Mesothelial cell of epicardium (in vitro differentiated cells): ENCODE measurements around the gene ASPM. TPM values are rescaled to one million over a fixed set of nuclear protein-coding genes. Genes with fewer than 3 reads are reported as not detected.

Experiments
- DNase-seq, 2 experiments: peaks; one replicate each; pipeline ENCODE4 v3.0.0; 2021; ENCODE audit warnings: low spot score in 2 of 2; ENCODE audit not compliant: unreplicated experiment in 2 of 2
- H3K27ac Mint-ChIP-seq: 2 replicates; pipeline ENCODE4 v1.8.0; 2021; ENCODE audit warnings: mixed read lengths
- H3K27me3 Mint-ChIP-seq: 2 replicates; pipeline ENCODE4 v1.8.0; 2021; ENCODE audit warnings: low read depth, mixed read lengths
- H3K36me3 Mint-ChIP-seq: 2 replicates; pipeline ENCODE4 v1.8.0; 2021; ENCODE audit warnings: mixed read lengths
- H3K4me1 Mint-ChIP-seq: 2 replicates; pipeline ENCODE4 v1.8.0; 2021; ENCODE audit warnings: mixed read lengths
- H3K4me3 Mint-ChIP-seq: 2 replicates; pipeline ENCODE4 v1.8.0; 2021; ENCODE audit warnings: mild to moderate bottlenecking, moderate library complexity, mixed read lengths
- H3K9me3 Mint-ChIP-seq: 2 replicates; pipeline ENCODE4 v1.8.0; 2021; ENCODE audit warnings: mixed read lengths
- total RNA-seq: library from RNA; stranded (reverse); gene quantifications from 3 replicates; pipeline ENCODE4 v1.2.1, GENCODE V29; 2021
- TF ChIP-seq, protein P1 (sequence below): fragments of 200-600 bp; sonication (generic); IDR thresholded peaks from one replicate; pipeline ENCODE4 v1.5.0; 2021; ENCODE audit warnings: antibody characterized with exemption; ENCODE audit not compliant: unreplicated experiment

Gene ASPM
- total RNA-seq, 1 donor from 2014 or later, result 18.1 TPM

DNA sequence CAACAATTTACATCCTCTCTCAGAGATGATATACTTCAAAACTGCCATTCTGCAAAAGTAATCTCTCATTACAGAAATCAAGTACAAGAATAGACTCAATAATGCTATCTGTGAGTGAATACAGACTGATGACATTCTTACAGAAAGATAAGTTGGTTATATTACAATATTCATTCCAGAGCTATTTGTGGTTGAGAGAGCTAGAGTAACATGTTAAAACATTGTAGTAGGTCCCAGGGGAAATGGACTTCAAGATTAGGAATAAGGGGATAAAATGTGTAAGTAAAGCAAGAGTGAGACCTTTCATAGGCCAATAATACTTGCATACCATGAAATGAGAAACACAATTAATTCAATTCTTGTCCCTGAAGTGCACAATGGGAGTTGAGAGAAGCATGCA lies 80.9 kb downstream of the ASPM start:
- no peak overlapping the region for H3K27ac Mint-ChIP-seq
- peaks cover 12% of the 10 kb centered on the region for H3K9me3 Mint-ChIP-seq
- TF ChIP-seq, protein P1, sequence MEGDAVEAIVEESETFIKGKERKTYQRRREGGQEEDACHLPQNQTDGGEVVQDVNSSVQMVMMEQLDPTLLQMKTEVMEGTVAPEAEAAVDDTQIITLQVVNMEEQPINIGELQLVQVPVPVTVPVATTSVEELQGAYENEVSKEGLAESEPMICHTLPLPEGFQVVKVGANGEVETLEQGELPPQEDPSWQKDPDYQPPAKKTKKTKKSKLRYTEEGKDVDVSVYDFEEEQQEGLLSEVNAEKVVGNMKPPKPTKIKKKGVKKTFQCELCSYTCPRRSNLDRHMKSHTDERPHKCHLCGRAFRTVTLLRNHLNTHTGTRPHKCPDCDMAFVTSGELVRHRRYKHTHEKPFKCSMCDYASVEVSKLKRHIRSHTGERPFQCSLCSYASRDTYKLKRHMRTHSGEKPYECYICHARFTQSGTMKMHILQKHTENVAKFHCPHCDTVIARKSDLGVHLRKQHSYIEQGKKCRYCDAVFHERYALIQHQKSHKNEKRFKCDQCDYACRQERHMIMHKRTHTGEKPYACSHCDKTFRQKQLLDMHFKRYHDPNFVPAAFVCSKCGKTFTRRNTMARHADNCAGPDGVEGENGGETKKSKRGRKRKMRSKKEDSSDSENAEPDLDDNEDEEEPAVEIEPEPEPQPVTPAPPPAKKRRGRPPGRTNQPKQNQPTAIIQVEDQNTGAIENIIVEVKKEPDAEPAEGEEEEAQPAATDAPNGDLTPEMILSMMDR, result no peak
- no peaks in the 10 kb centered on the region for H3K27me3 Mint-ChIP-seq
- H3K36me3 Mint-ChIP-seq, result no peaks in the 10 kb centered on the region
- DNase-seq, result no peak
- no peak overlapping the region for H3K4me3 Mint-ChIP-seq
- H3K4me1 Mint-ChIP-seq, result no peaks in the 10 kb centered on the region

DNA sequence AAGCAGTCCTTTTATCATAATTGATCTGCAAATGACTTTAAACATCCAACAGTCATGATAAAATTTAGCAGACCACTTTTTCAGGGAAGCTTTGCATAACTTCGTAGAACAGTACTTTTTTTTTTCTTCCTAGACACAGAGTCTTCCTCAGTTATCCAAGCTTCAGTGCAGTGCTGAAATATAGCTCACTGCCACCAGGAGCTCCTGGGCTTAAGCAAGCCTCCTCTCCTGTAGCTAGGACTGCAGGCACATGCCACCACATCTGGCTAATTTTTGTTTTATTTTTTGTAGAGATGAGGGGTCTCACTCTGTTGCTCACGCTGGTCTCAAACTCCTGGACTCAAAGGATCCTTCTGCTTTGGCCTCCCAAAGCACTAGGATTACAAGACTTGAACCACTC lies 83.3 kb downstream of the ASPM start:
- TF ChIP-seq, protein P1, result no peak
- no peak overlapping the region for H3K27ac Mint-ChIP-seq
- no peaks in the 10 kb centered on the region for H3K9me3 Mint-ChIP-seq
- H3K27me3 Mint-ChIP-seq, result peaks cover 2% of the 10 kb centered on the region
- H3K4me3 Mint-ChIP-seq, result no peak overlapping the region
- DNase-seq, result no peak
- no peaks in the 10 kb centered on the region for H3K4me1 Mint-ChIP-seq
- no peaks in the 10 kb centered on the region for H3K36me3 Mint-ChIP-seq

DNA sequence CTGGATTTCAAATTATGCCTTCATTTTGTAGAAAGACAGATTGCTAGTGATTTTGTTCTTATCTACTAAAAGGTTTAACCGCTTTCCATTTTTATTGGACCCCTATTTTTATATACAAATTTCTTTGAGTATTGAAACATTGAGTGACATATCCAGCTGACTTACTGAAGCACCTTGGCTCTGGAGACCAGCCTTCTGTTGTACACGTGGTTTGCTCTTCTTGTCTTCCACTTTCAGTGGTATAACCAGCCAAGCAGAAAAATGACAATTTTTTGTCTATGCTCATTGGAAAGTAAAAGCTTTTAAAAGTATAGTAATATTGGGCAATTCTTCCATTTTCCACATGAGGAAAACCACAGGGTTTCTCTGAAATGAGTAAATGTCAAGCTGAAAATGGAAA lies 83.8 kb downstream of the ASPM start:
- TF ChIP-seq, protein P1, result no peak
- H3K27me3 Mint-ChIP-seq, result peaks cover 2% of the 10 kb centered on the region
- H3K9me3 Mint-ChIP-seq, result no peaks in the 10 kb centered on the region
- H3K4me3 Mint-ChIP-seq, result no peak overlapping the region
- no peak overlapping the region for H3K27ac Mint-ChIP-seq
- no peaks in the 10 kb centered on the region for H3K36me3 Mint-ChIP-seq
- DNase-seq, result no peak
- no peaks in the 10 kb centered on the region for H3K4me1 Mint-ChIP-seq

DNA sequence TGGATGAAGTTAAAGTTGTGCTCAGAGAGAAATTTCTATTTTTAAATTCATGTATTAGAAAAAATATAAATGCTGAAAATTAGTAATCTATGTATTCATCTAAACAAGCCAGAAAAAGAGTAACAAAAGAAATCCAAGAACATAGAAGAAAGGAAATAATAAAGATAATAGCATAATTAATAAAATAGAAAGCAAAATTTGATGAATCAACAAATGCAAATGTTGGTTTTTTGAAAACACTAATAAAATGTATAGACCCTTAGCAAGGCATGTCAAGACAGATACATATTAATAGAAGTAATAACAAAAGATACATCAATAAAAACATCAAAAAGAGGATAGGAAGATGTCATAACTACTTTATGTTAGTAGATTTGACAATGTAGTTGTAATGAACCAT lies 97.4 kb downstream of the ASPM start:
- TF ChIP-seq, protein P1, result no peak
- Mint-ChIP-seq H3K4me3 (no peak overlapping the region), H3K27me3 (peaks cover 13% of the 10 kb centered on the region)

DNA sequence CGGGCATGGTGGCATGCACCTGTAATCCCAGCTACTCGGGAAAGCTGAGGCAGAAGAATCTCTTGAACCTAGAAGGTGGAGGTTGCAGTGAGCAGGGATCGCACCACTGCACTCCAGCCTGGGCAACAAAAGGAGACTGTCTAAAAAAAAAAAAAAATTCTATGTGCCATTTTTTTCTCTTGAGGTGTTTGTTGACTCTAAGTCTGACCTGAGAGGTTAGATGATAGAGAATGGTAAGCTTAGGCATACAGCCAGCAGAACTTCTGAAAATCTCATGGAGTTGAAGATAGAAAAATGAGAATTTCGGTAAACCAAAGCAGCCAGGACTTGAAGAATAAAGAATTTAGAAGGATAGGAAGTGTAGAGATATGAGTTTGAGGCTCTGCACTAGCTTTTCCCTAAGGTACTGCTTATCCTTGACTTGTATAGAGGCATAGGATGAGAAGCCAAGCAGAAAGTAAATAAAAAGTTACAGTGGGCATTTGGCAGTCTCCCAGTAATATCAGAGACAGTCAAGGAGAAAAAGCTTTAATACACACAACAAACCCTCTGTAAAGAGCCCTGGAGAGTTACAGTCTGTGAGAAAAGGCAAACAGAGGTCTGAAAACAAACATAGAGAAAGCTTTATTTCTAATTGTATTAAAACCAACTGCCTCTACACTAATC lies 103.7 kb downstream of the ASPM start:
- no peaks in the 10 kb centered on the region for H3K4me1 Mint-ChIP-seq
- H3K4me3 Mint-ChIP-seq, result no peak overlapping the region
- H3K9me3 Mint-ChIP-seq, result peaks cover 6% of the 10 kb centered on the region
- no peaks in the 10 kb centered on the region for H3K36me3 Mint-ChIP-seq
- TF ChIP-seq, protein P1, result no peak
- peaks cover 13% of the 10 kb centered on the region for H3K27me3 Mint-ChIP-seq
- H3K27ac Mint-ChIP-seq, result no peak overlapping the region
- no peak for DNase-seq

More for the DNA sequence above, 97.4 kb downstream of the ASPM start:
- Mint-ChIP-seq H3K27ac (no peak overlapping the region), H3K36me3 (no peaks in the 10 kb centered on the region), H3K4me1 (no peaks in the 10 kb centered on the region), H3K9me3 (peaks cover 11% of the 10 kb centered on the region)
- no peak for DNase-seq
